GM18511 (cell line): ENCODE measurements around the gene PGM2.

Experiments used
- ATAC-seq: cut with Tn5 transposase; IDR thresholded peaks from one replicate; pipeline ENCODE4 v1.9.1; 2021; ENCODE audit warnings: mild to moderate bottlenecking, moderate library complexity; ENCODE audit not compliant: unreplicated experiment

Gene PGM2

GRCh38 chr4:37860266-37860665 lies 33.8 kb downstream of the PGM2 start:
- no peak for ATAC-seq

- no peak for ATAC-seq
Measured at GRCh38 chr4:37862961-37863360, 36.5 kb downstream of the PGM2 start.

GRCh38 chr4:37864786-37865185 lies 38.3 kb downstream of the PGM2 start:
- no peak for ATAC-seq

- no peak for ATAC-seq
Measured at GRCh38 chr4:37865450-37865849, 39.0 kb downstream of the PGM2 start.

GRCh38 chr4:37867102-37867501 lies 40.6 kb downstream of the PGM2 start:
- ATAC-seq = no peak

GRCh38 chr4:37868238-37868637 lies 41.8 kb downstream of the PGM2 start:
- no peak for ATAC-seq

GRCh38 chr4:37872310-37872988 lies 46.0 kb downstream of the PGM2 start:
- ATAC-seq = no peak

GRCh38 chr4:37873386-37873785 lies 46.9 kb downstream of the PGM2 start:
- ATAC-seq = no peak

GRCh38 chr4:37876156-37876555 lies 49.7 kb downstream of the PGM2 start:
- no peak for ATAC-seq

- no peak for ATAC-seq
Measured at GRCh38 chr4:37879365-37879764, 52.9 kb downstream of the PGM2 start.

GRCh38 chr4:37881811-37882210 lies 55.3 kb downstream of the PGM2 start:
- no peak for ATAC-seq

- ATAC-seq = no peak
Measured at GRCh38 chr4:37882665-37883296, 56.3 kb downstream of the PGM2 start.

- ATAC-seq = no peak
Measured at GRCh38 chr4:37884855-37885487, 58.5 kb downstream of the PGM2 start.

GRCh38 chr4:37885496-37885895 lies 59.0 kb downstream of the PGM2 start:
- ATAC-seq = no peak

- peak; percentile 12 for ATAC-seq
Measured at GRCh38 chr4:37889849-37890800, 63.6 kb downstream of the PGM2 start.

- peak; percentile 33 for ATAC-seq
Measured at GRCh38 chr4:37890801-37891259, 64.3 kb downstream of the PGM2 start, which contains the start of gene TBC1D1. TBC1D1 (plus strand) TSS chr4:37891084; CDS start chr4:37902096, 11,012 bp downstream.

- ATAC-seq = peak; percentile 62
Measured at GRCh38 chr4:37891260-37892159, 65.0 kb downstream of the PGM2 start.

- ATAC-seq = peak; percentile 46
Measured at GRCh38 chr4:37892641-37893040, 66.2 kb downstream of the PGM2 start.

- ATAC-seq = no peak
Measured at GRCh38 chr4:37893164-37893563, 66.7 kb downstream of the PGM2 start.

GRCh38 chr4:37895271-37895670 lies 68.8 kb downstream of the PGM2 start:
- no peak for ATAC-seq
